Ovary (tissue), 3 donors: ENCODE data around the gene SLC27A2.
"Not testable (repeated sequence)": the region's sequence is repeated elsewhere in the genome, so short reads cannot be mapped to it uniquely, and the experiment has no call there.

Experiments used
- CTCF ChIP-seq, 3 donors: fragments of 450-650 bp in 2 of 3; fragments of 200-600 bp in 1 of 3; IDR thresholded peaks; one replicate each; pipeline versions ENCODE4 v1.5.1 to v1.8.0; 2016 to 2022; ENCODE audit warnings: antibody characterized with exemption in 3 of 3, mild to moderate bottlenecking in 1 of 3
- POLR2A ChIP-seq: fragments of 450-650 bp; IDR thresholded peaks from one replicate; pipeline ENCODE4 v1.6.1; 2017; ENCODE audit warnings: antibody characterized with exemption, mild to moderate bottlenecking, moderate library complexity
- donor health status: DM: no; HTN: no; CAD: no.

- TF ChIP-seq CTCF (IDR thresholded peaks at IDR 0.05); POLR2A: not testable (repeated sequence)
These were observed 49.6 kb upstream of the SLC27A2 start for GRCh38 chr15:50132251-50132984.
